ENCODE data around the gene MEIS3. TPM values are rescaled to one million over a fixed set of nuclear protein-coding genes. Genes with fewer than 3 reads are reported as not detected.
A peak's percentile ranks its signal among the peaks of the same experiment; 100 is the strongest.

The MEIS3 gene
- total RNA-seq, 1 donor from 2014 or later: 25.5 TPM

GRCh38 chr19:47447470-47448359 is 28.4 kb upstream of the MEIS3 start:
- no peak overlapping the region for H3K4me3 Mint-ChIP-seq (ENCODE audit: low read depth)
- peak; percentile 46 for DNase-seq (ENCODE audit: low spot score, unreplicated experiment)
- H3K27me3 Mint-ChIP-seq: peaks cover 84% of the 10 kb centered on the region
- H3K4me1 Mint-ChIP-seq (ENCODE audit: low read depth): peaks cover 2% of the 10 kb centered on the region
- no peaks in the 10 kb centered on the region for H3K9me3 Mint-ChIP-seq (ENCODE audit: low read depth)
- no peak overlapping the region for H3K27ac Mint-ChIP-seq
- H3K36me3 Mint-ChIP-seq (ENCODE audit: insufficient read depth): peaks cover 1% of the 10 kb centered on the region
- TF ChIP-seq CTCF (IDR thresholded peaks at IDR 0.05; ENCODE audit: unreplicated experiment): no peak

- H3K27ac Mint-ChIP-seq: peak overlapping the region; percentile 17
Observed at GRCh38 chr19:47446534-47447469, 27.5 kb upstream of the MEIS3 start.

GRCh38 chr19:47445937-47446402 is 26.6 kb upstream of the MEIS3 start:
- Mint-ChIP-seq H3K36me3 (ENCODE audit: insufficient read depth) (peaks cover 1% of the 10 kb centered on the region), H3K27ac (no peak overlapping the region), H3K4me3 (ENCODE audit: low read depth) (no peak overlapping the region), H3K27me3 (peaks cover 91% of the 10 kb centered on the region), H3K4me1 (ENCODE audit: low read depth) (peaks cover 2% of the 10 kb centered on the region), H3K9me3 (ENCODE audit: low read depth) (no peaks in the 10 kb centered on the region)
- no peak for DNase-seq (ENCODE audit: low spot score, unreplicated experiment)
- TF ChIP-seq CTCF (IDR thresholded peaks at IDR 0.05; ENCODE audit: unreplicated experiment): no peak

More at GRCh38 chr19:47446534-47447469, 27.5 kb upstream of the MEIS3 start:
- Mint-ChIP-seq H3K27me3 (peaks cover 90% of the 10 kb centered on the region), H3K9me3 (ENCODE audit: low read depth) (no peaks in the 10 kb centered on the region), H3K4me3 (ENCODE audit: low read depth) (no peak overlapping the region), H3K36me3 (ENCODE audit: insufficient read depth) (peaks cover 1% of the 10 kb centered on the region), H3K4me1 (ENCODE audit: low read depth) (peaks cover 2% of the 10 kb centered on the region)
- TF ChIP-seq CTCF (IDR thresholded peaks at IDR 0.05; ENCODE audit: unreplicated experiment): no peak
- DNase-seq (ENCODE audit: low spot score, unreplicated experiment): no peak

GRCh38 chr19:47445527-47445926 is 26.2 kb upstream of the MEIS3 start:
- H3K9me3 Mint-ChIP-seq (ENCODE audit: low read depth): no peaks in the 10 kb centered on the region
- H3K27ac Mint-ChIP-seq: no peak overlapping the region
- peaks cover 2% of the 10 kb centered on the region for H3K4me1 Mint-ChIP-seq (ENCODE audit: low read depth)
- no peak for TF ChIP-seq CTCF (IDR thresholded peaks at IDR 0.05; ENCODE audit: unreplicated experiment)
- peaks cover 1% of the 10 kb centered on the region for H3K36me3 Mint-ChIP-seq (ENCODE audit: insufficient read depth)
- H3K27me3 Mint-ChIP-seq: peaks cover 91% of the 10 kb centered on the region
- H3K4me3 Mint-ChIP-seq (ENCODE audit: low read depth): no peak overlapping the region
- DNase-seq (ENCODE audit: low spot score, unreplicated experiment): no peak

- Mint-ChIP-seq H3K27ac (no peak overlapping the region), H3K9me3 (ENCODE audit: low read depth) (no peaks in the 10 kb centered on the region), H3K36me3 (ENCODE audit: insufficient read depth) (peaks cover 1% of the 10 kb centered on the region), H3K27me3 (peaks cover 85% of the 10 kb centered on the region), H3K4me1 (ENCODE audit: low read depth) (peaks cover 2% of the 10 kb centered on the region), H3K4me3 (ENCODE audit: low read depth) (no peak overlapping the region)
- no peak for DNase-seq (ENCODE audit: low spot score, unreplicated experiment)
- no peak for TF ChIP-seq CTCF (IDR thresholded peaks at IDR 0.05; ENCODE audit: unreplicated experiment)
Observed at GRCh38 chr19:47444388-47444821, 25.1 kb upstream of the MEIS3 start.

Measured in progenitor cell of endocrine pancreas (in vitro differentiated cells).